ENCODE measurements around the gene PFN4. TPM values are rescaled to one million over a fixed set of nuclear protein-coding genes. Genes with fewer than 3 reads are reported as not detected.

PFN4 gene, protein sequence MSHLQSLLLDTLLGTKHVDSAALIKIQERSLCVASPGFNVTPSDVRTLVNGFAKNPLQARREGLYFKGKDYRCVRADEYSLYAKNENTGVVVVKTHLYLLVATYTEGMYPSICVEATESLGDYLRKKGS
- total RNA-seq = 0.52 and 0.65 TPM in 2 replicates

DNA sequence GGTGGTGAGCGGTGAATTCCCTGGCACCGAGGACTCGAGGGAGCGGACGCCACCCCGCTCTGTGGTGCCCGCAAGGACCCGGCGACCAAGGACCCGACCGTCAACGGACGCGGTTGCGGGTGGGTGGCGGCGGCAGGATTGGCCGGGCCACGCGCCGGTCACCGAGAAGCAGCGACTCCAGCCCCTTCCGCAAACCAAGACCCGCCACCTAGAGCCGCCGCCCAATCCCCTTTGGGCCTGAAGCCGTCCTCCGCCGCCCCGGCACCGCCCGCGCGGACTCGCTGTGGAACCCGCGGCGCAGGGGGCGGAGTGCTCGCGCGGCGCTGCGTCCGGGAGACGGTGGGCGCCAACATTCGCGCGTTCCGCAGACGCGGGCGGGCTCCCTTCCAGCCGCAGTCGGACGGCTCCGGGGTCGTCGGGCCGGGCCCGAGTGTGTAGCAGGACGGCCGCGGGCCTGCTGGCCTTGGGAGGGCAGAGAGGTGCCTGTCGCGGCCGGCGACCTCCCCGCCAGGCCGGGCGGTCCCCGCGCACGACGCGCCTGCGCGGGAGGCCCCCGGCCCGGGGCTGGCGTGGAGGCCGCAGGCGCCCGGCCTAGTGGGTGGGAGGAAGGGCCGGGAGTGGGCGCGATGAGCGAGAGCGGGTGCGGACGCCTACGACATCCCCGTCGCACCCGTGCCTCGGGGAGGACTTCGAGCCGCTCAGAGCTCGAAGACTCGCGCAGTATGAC is at the start of gene PFN4, which contains the start of gene FAM228B:
Gene PFN4, minus strand, starts transcription at position 140 of the 727 bp plus-strand sequence. CDS start 799 bp downstream, outside the sequence.
Gene FAM228B, plus strand, starts transcription at position 275 of the 727 bp plus-strand sequence. CDS start 893 bp downstream, outside the sequence.

DNA sequence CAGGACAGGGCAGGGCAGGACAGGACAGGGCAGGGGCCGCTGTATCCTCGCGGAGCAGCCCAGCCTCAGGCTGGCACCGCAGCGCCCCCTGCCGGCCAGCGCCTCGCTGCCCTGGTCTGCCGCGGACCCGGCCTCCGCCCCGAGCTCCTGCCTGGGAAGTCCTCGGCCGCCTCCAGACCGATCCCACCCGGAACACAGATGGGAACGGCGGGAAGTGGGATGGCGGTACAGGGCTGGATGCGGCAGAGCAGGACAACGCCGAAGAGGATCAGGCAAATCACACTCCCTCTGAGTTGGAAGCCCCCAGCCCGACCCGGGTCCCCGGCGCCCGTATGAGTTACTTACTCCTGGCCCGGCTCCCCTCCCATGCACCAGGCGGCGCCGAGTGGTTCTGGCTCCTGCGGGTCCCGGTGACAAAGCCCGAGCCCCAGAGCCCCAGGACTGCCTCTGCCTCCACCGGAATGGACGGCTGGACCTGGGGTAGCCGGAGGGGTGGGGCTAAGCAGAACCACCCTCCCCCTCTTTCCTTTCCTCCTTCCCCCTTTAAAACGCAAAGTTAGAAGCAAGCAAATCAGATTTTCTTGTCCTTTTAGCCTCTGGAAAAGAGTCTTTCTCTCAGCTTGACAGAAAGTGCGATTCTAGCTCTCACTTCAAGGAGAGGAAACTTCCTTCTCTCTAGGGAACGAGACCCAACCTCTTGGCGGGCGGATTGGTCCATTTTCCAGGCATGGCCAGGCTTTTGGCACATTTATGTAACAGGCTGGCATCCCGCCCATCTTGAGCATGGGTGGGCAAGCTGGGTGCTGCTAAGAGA is 38.5 kb downstream of the PFN4 start, which contains the start of gene TP53I3:
Gene TP53I3, minus strand, starts transcription at position 449 of the 814 bp plus-strand sequence. CDS start 508 bp downstream, outside the sequence.

DNA sequence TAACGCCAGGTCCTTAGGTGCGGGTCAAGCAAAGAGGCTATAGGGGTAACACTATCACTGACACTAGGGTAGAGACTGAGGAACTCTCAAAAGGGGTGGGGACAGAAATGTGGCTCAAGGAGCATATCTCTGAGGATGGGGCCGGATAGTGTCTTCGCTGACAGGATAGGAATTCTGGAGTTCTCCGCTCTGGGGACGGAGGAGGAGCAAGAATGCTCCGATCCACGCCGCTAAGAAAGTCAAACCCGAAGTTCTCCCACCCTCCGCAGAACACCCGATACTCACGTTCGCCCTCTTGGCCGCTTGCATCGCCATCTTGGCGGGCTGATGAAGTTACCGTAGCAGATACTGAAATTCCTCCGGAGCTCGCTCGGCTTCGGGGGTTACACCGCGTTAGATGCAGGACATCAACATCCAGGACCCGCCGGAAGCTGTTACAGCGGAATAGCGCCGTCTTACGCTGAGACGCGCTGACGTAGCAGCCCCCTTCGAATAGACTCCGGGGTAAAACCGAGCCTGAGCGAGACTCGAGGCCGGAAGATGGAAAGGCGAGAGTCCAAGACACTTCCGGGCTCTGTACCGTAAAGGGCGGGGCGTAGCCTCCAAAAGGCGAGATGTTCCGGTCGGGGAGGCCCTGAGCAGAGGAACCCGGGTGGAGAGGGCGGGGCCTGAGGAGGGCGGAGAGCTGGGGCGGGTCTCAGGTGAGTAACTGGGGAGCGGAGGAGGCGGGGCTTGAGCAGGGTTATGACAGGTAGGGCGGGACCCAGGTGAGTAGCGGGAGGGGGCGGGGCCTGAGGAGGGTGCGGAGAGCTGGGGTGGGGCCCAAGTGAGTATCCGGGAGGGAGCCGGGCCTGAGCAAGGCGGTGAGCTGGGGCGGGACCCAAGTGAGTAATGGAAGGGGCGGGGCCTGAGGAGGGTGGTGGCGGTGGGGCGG is 47.0 kb downstream of the PFN4 start, which contains the start of gene SF3B6:
Gene SF3B6, minus strand, starts transcription at position 412 of the 934 bp plus-strand sequence. Its CDS starts 97 bp downstream, at position 315.

Other genes starting within 250 kb of the PFN4 start
- 22.2 and 22.9 TPM in 2 replicates for gene ATAD2B, start 196.2 kb downstream of the PFN4 start, total RNA-seq
- 17.1 and 19.5 TPM in 2 replicates for gene UBXN2A, start 182.9 kb downstream of the PFN4 start, total RNA-seq
- 0.13 TPM in 1 of 2 replicates, not detected in the other for gene MFSD2B, start 113.2 kb downstream of the PFN4 start, total RNA-seq
- 10.1 and 14.8 TPM in 2 replicates for gene WDCP, start 75.9 kb downstream of the PFN4 start, total RNA-seq
- 3.5 and 4.1 TPM in 2 replicates for gene FKBP1B, start 73.6 kb downstream of the PFN4 start, total RNA-seq
- gene SF3B6, start 47.0 kb downstream of the PFN4 start, total RNA-seq = 121 and 138 TPM in 2 replicates
- gene TP53I3, start 38.5 kb downstream of the PFN4 start, total RNA-seq = 20.9 and 23.8 TPM in 2 replicates
- 17.9 and 21.4 TPM in 2 replicates for gene FAM228B, start 135 bp upstream of the PFN4 start, total RNA-seq
- 0.43 and 0.65 TPM in 2 replicates for gene FAM228A, start 51.7 kb upstream of the PFN4 start, total RNA-seq
- gene ITSN2, start 237.2 kb upstream of the PFN4 start, total RNA-seq = 43.6 and 44.8 TPM in 2 replicates

All from articular chondrocyte of knee joint (primary cell).